ENCODE results near the gene SNCB.
"Not testable (repeated sequence)": the region's sequence is repeated elsewhere in the genome, so short reads cannot be mapped to it uniquely, and the experiment has no call there.

Gene SNCB

DNA sequence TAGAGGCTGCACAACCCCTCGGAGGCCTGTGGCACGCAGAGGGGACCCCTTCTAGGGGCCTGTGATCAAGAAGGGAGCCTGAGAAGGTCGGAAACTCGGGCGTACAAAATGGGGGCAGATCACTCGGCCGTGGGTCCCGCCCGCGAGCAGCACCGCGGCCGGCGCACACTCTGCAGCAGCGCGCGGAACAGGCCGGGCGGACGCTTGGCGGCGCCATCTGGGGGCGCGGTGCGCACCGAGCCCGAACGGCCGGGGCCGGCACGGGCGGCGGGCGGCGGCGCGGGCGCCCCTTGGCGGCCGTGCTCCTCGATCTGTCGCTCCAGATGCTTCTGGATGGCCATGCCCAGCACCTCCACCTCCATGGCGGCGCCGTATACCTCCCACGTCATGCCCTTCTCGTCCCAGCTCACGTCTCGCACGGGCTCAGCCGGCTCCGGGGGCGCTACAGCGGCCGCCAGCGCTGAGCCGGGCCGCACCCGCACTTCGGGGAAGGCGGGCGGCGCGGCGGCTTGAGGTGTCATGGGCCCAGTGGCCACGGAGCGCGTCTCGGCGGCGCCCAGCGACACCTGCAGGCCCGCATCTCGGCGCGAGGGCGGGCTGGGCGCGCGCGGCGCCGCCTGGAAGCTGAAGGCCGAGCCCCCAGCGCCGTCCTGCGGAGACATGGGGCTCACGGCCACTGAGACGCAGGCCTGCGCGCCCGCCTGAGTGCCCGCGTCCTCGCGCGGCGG is 33.5 kb downstream of the SNCB start:
- no peak for FAIRE-seq

DNA sequence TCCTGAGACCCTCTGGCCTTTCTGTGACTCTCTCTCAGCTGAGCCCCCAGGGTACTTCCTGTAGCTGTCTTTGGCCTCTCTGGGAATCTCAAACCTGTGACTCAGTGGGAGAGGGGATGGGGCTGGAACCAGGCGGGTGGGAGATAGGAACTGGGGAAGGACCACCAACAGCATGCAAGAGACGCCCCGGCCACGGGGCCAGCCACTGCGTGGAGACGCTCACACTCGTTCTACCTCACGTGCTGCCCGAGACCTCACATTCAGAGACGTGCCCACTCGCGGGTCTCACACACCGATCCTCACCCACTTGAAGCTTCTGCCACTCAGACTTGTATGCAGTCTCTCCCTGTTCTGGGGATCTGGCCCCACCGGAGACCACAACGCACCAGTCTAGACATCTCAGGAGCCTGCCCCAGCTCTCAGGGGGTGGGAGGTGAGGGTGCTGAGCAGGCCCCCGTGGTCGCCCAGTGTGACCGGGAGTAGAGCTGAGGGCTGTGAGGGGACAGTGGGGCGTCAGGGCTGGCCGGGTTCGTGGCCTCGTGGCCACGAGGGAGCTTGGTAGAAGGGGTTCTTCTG is 34.2 kb downstream of the SNCB start:
- FAIRE-seq, result no peak

DNA sequence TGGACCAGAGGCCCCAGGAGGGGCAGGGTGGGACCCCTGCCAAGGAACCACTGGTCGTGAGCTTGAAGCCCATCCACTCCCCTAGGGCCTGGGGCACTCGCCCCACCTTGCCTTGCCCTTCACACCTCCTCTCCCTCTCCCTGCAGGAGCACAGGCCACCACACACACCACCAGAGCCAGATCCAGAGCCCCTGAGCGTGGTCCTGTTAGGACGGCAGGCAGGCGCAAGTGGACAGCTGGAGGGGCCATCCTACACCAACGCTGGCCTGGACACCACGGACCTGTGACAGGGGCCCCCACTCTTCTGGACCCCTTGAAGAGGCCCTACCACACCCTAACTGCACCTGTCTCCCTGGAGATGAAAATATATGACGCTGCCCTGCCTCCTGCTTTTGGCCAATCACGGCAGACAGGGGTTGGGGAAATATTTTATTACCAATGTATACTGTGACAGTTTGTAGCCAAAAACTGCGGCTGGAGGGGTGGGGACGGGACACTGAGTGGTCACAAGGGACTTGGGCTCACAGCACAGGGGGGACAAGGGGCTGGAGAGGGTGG is 34.9 kb downstream of the SNCB start:
- FAIRE-seq, result no peak

DNA sequence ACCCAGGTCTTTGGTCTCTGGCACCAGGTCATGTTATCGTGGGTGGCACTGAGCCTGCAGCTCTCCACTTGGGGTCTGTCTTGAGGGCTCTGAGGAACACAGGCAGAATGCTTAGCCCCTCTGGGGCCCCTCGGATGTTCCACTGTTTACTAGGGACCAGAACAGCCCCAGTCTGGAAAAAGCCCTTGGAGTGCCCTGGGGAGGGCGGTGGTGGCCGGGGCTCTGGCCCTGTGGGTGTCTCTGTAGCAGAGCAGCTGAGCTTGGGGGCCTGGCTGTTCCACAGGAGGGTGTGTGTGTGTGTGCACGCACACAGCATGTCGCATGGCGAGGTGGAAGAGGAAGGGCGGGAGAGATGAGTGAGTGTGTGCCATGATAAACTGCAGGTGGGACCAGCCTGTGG is 35.8 kb downstream of the SNCB start:
- no peak for FAIRE-seq

DNA sequence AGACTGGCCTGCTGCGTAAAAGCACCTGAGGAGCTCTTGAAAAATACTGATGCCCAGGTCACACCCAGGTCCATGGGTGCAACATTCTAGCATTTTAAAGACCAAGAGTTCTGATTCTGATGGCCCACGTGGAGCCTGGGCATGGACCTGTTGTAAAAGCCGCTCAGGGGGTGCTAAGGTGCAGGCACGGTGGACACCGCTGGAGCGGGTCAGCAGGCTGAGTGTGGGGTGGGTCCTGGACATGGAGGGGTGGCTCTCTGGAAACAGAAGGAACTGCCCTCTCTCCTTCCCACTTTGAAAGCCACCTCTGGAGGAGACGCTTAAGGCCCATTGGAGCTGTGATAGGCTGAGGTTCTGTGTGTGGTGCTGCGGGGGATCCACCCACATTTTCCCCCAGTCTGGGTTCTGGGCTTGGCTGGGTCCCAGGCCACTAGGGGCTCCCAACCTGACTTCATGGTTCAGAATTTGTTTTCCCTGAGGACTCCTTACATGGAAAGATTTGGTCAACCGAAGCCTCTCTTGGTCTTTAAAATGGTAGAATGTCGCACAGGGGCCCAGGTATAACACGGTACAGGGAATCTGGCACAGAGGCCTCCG is 37.0 kb downstream of the SNCB start:
- FAIRE-seq, result no peak

DNA sequence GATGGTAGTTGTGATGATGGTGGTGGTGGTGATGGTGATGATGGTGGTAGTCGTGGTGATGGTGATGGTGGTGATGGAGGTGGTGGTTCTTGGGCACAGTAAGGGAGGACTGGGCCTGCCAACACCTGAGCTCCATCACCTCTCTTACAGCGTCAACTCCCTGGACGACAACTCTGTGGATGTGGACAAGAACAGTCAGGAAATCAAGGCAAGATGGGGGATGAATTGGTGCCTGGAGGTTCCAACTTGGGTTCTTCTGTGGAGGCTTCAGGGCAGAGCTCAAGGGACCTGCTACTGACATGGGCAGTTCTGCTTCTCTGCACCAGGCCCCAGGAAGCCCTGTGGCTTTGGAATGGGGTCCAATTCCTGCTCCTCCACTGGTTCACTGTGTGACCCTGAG is 37.8 kb downstream of the SNCB start:
- FAIRE-seq, result no peak

DNA sequence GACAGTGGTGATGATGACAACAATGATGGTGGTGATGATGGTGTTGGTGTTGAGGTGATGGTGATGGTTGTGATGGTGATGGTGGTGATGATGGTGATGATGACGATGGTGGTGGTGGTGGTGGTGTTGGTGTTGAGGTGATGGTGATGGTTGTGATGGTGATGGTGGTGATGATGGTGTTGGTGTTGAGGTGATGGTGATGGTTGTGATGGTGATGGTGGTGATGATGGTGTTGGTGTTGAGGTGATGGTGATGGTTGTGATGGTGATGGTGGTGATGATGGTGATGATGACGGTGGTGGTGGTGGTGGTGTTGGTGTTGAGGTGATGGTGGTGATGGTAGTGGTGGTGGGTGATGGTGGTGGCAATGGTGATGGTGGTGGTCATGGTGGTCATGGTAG is 38.7 kb downstream of the SNCB start:
- FAIRE-seq, result not testable (repeated sequence)

DNA sequence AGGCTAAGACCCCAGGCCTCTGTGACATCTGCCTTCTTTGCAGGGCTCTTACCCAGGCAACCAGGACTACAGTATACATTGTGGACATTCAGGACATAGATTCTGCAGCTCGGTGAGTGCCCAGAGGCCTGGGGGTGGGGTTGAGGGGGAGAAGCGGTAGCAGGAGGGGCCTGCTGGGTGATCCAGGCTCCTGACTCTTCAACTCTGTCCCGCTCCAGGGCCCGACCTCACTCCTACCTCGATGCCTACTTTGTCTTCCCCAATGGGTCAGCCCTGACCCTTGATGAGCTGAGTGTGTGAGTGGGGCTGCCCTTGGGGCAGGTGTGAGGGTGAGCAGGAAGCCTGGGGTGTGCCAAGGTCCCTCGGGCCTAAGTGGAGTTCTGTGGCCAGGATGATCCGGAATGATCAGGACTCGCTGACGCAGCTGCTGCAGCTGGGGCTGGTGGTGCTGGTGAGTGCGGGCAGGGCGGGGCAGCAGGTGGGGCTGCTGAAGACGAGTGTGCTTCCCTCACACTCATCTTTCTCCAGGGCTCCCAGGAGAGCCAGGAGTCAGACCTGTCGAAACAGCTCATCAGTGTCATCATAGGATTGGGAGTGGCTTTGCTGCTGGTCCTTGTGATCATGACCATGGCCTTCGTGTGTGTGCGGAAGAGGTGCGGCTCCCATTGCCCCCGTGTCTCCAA is 40.2 kb downstream of the SNCB start:
- FAIRE-seq, result no peak

DNA sequence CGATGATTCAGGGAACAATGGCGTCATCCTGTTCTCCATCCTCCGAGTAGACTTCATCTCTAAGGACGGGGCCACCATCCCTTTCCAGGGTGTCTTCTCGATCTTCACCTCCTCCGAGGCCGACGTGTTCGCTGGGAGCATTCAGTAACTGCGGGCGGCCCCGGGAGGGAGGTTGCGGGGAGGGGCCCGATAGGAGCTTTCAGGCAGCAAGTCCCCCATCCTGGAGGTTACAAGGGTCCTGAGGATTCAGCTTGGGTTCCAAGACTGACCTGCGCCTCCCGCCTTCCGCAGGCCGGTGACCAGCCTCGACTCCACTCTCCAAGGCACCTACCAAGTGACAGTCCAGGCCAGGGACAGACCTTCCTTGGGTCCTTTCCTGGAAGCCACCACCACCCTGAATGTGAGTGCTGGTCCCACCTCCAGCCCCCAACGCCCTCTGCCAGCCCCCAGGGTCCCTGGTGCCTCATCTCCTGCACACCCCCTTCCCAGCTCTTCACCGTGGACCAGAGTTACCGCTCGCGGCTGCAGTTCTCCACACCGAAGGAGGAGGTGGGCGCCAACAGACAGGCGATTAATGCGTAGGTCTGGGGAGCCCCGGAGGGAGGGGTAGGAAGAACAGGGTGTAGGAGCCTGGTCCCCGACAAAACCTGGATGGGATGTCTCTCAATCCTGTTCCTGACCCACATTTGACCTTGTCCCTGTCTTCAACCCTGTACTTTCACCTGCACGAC is 41.1 kb downstream of the SNCB start:
- FAIRE-seq, result no peak

DNA sequence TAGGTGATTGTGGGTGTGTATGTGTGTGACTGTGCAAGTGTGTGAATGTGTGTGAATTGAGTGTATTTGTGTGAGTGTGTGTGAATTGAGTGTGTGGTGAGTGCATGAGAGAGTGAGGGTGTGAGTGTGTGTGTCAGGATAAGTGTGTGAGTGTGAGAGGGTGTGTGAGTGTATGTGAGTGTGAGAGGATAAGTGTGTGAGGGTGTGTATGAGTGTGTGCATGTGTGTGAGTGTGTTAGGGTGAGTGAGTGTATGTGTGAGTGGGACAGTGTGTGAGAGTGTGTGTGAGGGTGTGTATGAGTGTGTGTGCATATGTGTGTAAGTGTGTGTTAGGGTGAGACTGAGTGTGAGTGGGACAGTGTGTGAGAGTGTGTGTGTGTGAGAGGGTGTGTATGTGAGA is 42.0 kb downstream of the SNCB start:
- FAIRE-seq, result no peak

DNA sequence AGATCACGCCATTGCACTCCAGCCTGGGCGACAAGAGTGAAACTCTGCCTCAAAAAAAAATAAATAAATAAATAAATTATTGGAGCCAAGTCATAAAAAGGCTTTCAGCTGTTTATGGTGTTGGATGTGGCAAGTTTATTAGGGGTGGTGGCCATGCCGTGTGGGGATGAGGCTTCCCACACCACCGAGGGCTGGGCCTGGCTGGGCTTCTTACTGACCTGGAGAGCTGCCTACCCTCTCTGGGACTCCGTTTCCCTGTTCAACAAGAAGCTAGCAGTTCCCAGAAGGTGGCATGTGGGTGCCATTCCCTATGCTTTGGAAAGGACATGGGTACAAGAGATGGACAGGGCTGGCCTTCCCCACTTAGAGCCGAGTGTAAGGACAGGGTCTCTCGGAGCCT is 42.9 kb downstream of the SNCB start:
- no peak for FAIRE-seq

DNA sequence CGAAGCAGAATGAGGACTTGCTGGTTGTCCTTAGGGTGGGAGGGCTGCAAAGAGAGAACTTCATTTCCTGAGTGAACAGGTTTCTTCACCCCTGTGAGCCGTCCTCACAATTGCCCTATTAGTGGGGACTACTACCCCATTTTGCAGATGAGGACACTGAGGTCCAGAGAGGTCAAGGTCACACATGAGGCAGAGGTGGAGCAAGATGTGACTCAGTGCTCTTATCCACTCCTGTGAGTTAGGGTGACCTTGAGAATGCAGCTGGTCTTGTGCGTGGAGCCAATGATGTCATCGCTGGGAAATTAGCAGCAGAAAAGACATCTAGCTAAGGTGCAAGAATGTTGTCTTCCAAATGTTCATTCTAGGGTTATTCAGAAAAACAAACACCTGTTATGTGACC is 47.3 kb downstream of the SNCB start:
- no peak for FAIRE-seq

DNA sequence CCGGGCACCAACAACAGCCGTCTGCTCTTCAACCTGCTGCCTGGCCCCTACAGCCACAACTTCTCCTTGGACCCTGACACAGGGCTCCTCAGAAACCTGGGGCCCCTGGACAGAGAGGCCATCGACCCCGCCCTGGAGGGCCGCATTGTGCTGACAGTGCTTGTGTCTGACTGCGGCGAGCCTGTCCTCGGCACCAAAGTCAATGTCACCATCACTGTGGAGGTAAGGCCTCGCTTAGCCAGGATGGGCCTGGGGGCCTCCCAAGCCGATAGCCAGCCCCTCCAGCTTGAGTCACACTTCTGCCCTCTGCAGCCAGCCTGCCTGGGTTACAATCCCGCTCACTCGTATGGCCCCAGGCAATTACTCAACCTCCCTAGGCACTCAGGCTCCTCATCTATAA is 49.0 kb downstream of the SNCB start:
- no peak for FAIRE-seq

DNA sequence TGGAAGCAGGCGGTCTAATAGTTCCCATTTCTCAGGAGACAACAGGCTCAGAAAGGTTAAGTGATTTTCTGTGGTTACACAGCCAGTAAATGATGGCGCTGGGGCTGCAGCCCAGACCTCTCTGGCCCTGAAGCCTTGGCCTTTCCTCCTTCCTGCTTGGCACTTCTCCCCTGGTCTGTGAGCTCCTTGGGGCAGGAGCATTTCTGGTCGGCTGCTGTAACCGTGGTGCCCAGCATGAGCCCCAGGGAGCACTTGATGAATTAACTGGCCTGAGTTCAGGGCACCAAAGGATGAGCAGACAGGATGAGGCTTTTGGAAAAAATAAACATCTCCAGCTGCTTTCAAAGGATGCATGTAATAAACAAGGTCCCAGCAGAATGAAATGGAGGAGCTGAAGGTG is 51.0 kb downstream of the SNCB start:
- FAIRE-seq, result no peak

DNA sequence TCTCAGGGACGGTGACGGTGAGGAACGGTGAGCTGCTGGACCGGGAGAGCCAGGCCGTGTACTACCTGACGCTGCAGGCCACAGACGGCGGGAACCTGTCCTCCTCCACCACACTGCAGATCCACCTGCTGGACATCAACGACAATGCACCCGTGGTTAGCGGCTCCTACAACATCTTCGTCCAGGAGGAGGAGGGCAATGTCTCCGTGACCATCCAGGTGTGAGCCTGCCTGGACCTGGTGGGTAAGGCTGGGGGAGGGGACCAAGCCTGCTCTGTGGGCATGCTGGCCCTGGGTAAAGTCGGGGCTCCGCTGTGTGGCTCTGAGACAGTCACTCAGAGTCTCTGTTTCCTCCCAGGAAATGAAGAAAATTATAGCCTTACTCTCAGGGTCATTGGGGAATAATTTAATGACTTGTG is 51.9 kb downstream of the SNCB start:
- FAIRE-seq, result no peak

DNA sequence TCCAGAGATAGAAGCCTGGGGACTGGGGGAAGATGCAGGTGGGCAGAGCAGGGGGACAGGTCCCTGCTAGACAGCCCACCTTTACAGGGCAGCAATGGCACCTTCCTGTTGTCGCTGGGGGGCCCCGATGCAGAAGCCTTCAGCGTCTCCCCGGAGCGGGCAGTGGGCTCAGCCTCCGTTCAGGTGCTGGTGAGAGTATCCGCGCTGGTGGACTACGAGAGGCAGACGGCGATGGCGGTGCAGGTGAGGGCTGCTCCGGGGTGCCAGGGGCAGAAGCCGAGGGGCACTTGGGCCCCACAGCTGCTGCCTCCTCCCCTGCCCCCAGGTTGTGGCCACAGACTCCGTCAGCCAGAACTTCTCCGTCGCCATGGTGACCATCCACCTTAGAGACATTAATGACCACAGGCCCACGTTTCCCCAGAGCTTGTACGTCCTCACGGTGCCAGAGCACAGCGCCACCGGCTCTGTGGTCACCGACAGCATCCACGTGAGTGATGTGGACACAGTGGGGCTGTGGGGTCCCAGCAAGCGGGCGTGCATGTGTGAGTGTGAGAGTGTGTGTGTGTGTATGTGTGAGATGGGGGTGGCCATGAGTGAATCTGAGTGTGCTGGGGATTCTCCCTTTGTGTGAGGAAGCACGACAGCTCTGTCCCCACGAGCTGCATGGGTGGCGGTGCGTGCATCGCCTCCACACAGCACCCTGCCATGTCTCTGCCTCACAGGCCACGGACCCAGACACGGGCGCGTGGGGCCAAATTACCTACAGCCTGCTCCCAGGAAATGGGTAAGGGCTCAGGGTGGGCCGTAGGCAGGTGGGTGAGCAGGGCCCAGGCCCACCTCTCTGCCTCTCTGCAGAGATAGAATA is 52.8 kb downstream of the SNCB start:
- no peak for FAIRE-seq

DNA sequence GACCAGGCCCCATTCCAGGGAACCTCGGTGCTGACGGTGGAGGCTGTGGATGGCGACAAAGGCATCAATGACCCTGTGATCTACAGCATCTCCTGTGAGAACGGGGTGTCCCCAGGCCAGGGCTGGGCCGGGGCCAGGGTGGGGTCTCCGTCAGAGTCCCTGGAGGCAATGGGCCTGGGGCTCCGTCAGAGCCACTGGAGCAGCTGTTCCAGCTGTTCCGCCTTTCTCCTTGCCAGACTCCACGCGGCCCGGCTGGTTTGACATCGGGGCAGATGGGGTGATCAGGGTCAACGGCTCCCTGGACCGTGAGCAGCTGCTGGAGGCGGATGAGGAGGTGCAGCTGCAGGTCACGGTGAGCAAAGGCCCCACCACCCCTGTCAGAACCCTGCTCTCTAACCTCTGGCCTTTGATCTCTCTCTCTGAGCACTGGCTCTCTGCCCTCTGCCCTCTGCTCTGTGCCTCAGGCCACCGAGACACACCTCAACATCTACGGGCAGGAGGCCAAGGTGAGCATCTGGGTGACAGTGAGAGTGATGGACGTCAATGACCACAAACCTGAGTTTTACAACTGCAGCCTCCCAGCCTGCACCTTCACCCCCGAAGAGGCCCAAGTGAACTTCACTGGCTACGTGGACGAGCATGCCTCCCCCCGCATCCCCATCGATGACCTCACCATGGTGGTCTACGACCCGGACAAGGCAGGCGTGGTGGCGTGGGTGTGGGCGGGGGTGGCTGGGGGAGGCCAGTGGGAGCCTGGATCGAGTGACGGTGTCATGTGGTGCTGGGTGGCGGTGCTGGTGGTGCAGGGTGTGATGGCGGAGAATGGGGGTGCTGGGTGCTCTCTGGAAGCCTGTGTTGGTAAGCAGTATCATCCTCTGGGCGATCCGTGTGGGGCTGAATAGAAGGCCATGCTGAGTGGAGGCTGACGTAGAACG is 54.6 kb downstream of the SNCB start:
- FAIRE-seq, result no peak

DNA sequence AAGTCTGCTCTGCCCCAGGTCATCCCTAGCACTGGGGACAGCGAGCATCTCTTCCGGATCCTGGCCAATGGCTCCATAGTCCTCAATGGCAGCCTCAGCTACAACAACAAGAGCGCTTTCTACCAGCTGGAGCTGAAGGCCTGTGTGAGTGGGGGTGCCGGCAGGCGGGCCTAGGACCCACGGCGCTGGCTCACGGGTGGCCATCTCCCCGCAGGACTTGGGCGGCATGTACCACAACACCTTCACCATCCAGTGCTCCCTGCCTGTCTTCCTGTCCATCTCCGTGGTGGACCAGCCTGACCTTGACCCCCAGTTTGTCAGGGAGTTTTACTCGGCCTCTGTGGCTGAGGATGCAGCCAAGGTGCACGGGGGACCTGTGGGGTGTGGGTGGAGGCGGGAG is 55.3 kb downstream of the SNCB start:
- no peak for FAIRE-seq

DNA sequence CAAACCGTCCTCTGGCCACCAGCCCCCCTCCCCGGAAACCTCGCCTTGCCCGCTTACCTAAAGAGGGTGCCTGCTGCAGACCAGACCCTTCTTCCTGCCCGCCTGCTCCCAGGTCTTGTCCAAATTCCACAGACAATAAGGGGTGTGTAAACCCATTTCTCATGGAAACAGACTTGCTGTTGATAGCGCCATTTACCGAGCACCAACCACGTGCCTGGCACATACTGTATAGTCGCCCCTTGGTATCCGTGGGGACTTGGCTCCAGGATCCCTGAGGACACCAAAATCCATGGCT is 56.1 kb downstream of the SNCB start:
- no peak for FAIRE-seq

DNA sequence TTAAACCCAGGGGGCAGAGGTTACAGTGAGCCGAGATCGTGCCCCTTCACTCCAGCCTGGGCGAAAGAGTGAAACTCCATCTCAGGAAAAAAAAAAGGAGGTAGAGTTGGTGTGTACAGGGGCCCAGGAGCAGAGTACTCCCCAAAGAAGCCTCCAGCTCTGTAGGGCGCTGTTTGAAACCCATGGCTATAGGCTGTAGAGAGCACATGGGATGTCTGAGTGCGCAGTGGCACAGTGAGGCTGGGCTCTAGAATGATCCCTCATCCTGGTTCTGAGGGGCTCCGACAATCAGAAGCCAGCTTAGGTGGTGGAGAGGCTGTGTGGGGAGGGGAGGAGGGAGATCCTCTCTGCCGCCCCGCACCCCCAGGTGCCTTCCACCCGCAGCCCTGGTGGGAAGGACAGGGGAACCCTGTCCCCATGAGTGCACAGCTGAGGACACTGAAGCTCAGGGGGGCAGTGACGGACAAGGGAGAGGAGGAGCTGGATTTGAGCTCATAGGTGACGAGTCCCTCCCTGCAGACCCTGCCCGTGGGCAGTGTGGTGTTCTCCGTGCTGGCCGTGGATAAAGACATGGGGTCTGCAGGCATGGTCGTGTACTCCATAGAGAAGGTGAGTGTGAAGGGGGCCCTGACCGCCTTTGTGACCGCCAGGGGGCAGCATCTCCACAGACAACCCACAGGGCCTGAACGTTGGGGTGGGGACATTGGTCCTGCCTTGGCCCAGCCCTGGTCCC is 56.6 kb downstream of the SNCB start:
- FAIRE-seq, result no peak
